SU-DHL-6 (cell line): Measurements from ENCODE around the gene THBD.

ENCODE experiments used
- CTCF ChIP-seq: fragments of 200-600 bp; sonication (generic); IDR thresholded peaks from one replicate; pipeline ENCODE4 v1.5.1; 2017; ENCODE audit warnings: antibody characterized with exemption, mild to moderate bottlenecking, low read length, moderate library complexity; ENCODE audit not compliant: insufficient read depth, poor library complexity, severe bottlenecking
- EZH2phosphoT487 ChIP-seq: fragments of 200-600 bp; sonication (generic), shearing (Covaris generic); conservative IDR thresholded peaks from 2 replicates; pipeline ENCODE4 v1.6.1; 2018; ENCODE audit warnings: mild to moderate bottlenecking, antibody characterized with exemption, low read length, moderate library complexity, mixed read lengths

- TF ChIP-seq EZH2phosphoT487, result no peak
- TF ChIP-seq CTCF, result no peak
Measured at GRCh38 chr20:23020230-23021018, 29.0 kb downstream of the THBD start.
